ENCODE measurements around the gene ATP2B2. TPM values are rescaled to one million over a fixed set of nuclear protein-coding genes. Genes with fewer than 3 reads are reported as not detected.

The ATP2B2 gene
- total and polyA plus RNA-seq, 2 experiments from 2014 or later, result 0.42 to 0.63 TPM

GRCh38 chr3:10278501-10278900, 226.9 kb downstream of the ATP2B2 start (continued):
- TF ChIP-seq REST (IDR thresholded peaks at IDR 0.05; ENCODE audit: unreplicated experiment) (no peak), CREB1 (CRISPR knock-in tag; IDR thresholded peaks at IDR 0.05; ENCODE audit: low read depth) (no peak), NANOG (IDR thresholded peaks at IDR 0.05; ENCODE audit: borderline replicate concordance) (no peak), EZH2 (IDR thresholded peaks at IDR 0.05; ENCODE audit: low read depth, unreplicated experiment) (no peak)
- TF ChIP-seq, protein P1, sequence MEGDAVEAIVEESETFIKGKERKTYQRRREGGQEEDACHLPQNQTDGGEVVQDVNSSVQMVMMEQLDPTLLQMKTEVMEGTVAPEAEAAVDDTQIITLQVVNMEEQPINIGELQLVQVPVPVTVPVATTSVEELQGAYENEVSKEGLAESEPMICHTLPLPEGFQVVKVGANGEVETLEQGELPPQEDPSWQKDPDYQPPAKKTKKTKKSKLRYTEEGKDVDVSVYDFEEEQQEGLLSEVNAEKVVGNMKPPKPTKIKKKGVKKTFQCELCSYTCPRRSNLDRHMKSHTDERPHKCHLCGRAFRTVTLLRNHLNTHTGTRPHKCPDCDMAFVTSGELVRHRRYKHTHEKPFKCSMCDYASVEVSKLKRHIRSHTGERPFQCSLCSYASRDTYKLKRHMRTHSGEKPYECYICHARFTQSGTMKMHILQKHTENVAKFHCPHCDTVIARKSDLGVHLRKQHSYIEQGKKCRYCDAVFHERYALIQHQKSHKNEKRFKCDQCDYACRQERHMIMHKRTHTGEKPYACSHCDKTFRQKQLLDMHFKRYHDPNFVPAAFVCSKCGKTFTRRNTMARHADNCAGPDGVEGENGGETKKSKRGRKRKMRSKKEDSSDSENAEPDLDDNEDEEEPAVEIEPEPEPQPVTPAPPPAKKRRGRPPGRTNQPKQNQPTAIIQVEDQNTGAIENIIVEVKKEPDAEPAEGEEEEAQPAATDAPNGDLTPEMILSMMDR (conservative IDR thresholded peaks at IDR 0.05; ENCODE audit: low read depth in 2 of 2), result no peak
- TF ChIP-seq, protein P2, sequence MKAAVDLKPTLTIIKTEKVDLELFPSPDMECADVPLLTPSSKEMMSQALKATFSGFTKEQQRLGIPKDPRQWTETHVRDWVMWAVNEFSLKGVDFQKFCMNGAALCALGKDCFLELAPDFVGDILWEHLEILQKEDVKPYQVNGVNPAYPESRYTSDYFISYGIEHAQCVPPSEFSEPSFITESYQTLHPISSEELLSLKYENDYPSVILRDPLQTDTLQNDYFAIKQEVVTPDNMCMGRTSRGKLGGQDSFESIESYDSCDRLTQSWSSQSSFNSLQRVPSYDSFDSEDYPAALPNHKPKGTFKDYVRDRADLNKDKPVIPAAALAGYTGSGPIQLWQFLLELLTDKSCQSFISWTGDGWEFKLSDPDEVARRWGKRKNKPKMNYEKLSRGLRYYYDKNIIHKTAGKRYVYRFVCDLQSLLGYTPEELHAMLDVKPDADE (IDR thresholded peaks at IDR 0.05), result no peak

DNA sequence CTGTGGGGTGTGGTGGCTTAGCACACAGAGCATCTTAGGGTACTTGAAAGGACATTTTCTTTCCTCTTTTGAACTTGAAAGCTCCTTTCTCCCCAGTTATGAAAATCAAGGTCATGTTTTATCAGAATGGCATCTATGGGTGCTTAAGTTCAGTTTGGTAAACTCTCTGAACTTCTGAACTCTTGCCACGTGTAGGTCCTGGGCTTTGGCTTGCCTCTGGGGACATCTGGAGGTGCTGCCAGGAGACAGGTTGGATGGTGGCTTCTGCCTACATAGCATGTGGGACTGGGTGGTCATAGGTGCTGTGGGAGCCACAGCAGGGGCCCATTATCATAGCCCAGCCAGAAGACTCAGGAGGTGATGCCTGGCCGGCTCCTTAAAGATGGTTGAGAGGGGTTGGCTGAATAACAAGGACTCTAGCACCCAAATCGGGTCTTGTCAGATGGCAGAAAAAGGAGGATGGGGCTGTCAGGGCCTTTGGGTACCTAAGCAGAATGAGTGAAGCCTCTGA, 228.2 kb downstream of the ATP2B2 start:
- Mint-ChIP-seq H3K36me3 (ENCODE audit: low read depth) (peaks cover 48% of the 10 kb centered on the region), H3K27ac (no peak overlapping the region), H3K4me1 (no peaks in the 10 kb centered on the region; the same call in 2 of the 3 replicates), H3K4me3 (no peak overlapping the region), H3K27me3 (ENCODE audit: insufficient read depth, low read depth, poor library complexity) (peaks cover 5% of the 10 kb centered on the region), H3K9me3 (no peaks in the 10 kb centered on the region)
- Histone ChIP-seq H3K4me2 (no peak overlapping the region), H3K79me2 (replicated peaks; ENCODE audit: insufficient read depth) (peaks cover 31% of the 10 kb centered on the region), H3K9me2 (ENCODE audit: insufficient read depth) (no peaks in the 10 kb centered on the region), H3K4me1 (ENCODE audit: insufficient read depth) (no peaks in the 10 kb centered on the region), H3K27me3 (ENCODE audit: insufficient read depth) (no peaks in the 10 kb centered on the region), H3F3A (replicated peaks; ENCODE audit: low read depth) (no peaks in the 10 kb centered on the region), H3K4me3 (no peak overlapping the region), H2AFZ (no peak overlapping the region), H3K36me3 (ENCODE audit: insufficient read depth) (peaks cover 10% of the 10 kb centered on the region; the same call in 1 of the 2 replicates), H4K20me1 (replicated peaks; ENCODE audit: insufficient read depth) (peaks cover 9% of the 10 kb centered on the region; the same call in 1 of the 2 replicates), H3K27ac (ENCODE audit: low read depth) (no peak overlapping the region)
- DNase-seq (ENCODE audit: low spot score) (no peak), ATAC-seq (no peak)
- TF ChIP-seq, protein P2 (IDR thresholded peaks at IDR 0.05), result no peak
- TF ChIP-seq ZNF114 (CRISPR knock-in tag; IDR thresholded peaks at IDR 0.05) (no peak), ZNF462 (CRISPR knock-in tag; IDR thresholded peaks at IDR 0.05) (no peak)

All from GM23338 (cell line).